HepG2 (cell line): ENCODE data around the gene ZCCHC24. TPM values are rescaled to one million over a fixed set of nuclear protein-coding genes. Genes with fewer than 3 reads are reported as not detected.

Experiments used
- CHD2 ChIP-seq: IDR thresholded peaks from 2 replicates; pipeline ENCODE4 v1.6.1; 2011; ENCODE audit warnings: low read depth, low read length, improper control_type of control experiment
- FOXO1 ChIP-seq: sonication (generic); formaldehyde crosslinking; IDR thresholded peaks from 2 replicates; pipeline ENCODE4 v1.4.0; 2020; ENCODE audit warnings: missing genetic modification reagents
- KDM3A ChIP-seq: IDR thresholded peaks from 2 replicates; pipeline ENCODE4 v1.6.1; 2018; ENCODE audit warnings: low read depth, missing compliant biosample characterization
- MEIS2 ChIP-seq: sonication (generic); formaldehyde crosslinking; IDR thresholded peaks from 2 replicates; pipeline ENCODE4 v1.9.0; 2021; ENCODE audit warnings: mild to moderate bottlenecking, missing genetic modification reagents
- MLLT10 ChIP-seq: sonication (generic); formaldehyde crosslinking; IDR thresholded peaks from 2 replicates; pipeline ENCODE4 v1.4.0; 2020; ENCODE audit warnings: missing genetic modification reagents
- PHB2 ChIP-seq: fragments of 450-650 bp; IDR thresholded peaks from 2 replicates; pipeline ENCODE4 v1.6.1; 2018; ENCODE audit not compliant: partially characterized antibody
- RAD51 ChIP-seq: fragments of 450-650 bp; IDR thresholded peaks from 2 replicates; pipeline ENCODE4 v1.6.1; 2016; ENCODE audit warnings: borderline replicate concordance
- SALL1 ChIP-seq: sonication (generic); formaldehyde crosslinking; IDR thresholded peaks from 2 replicates; pipeline ENCODE4 v1.8.0; 2022; ENCODE audit warnings: mild to moderate bottlenecking, missing genetic modification reagents
- ZBTB3 ChIP-seq: sonication (generic); formaldehyde crosslinking; IDR thresholded peaks from 2 replicates; pipeline ENCODE4 v1.4.0; 2020; ENCODE audit warnings: low read depth, mild to moderate bottlenecking, moderate library complexity, missing genetic modification reagents, borderline replicate concordance
- ZNF674 ChIP-seq: sonication (generic); formaldehyde crosslinking; IDR thresholded peaks from 2 replicates; pipeline ENCODE4 v1.5.0; 2020; ENCODE audit warnings: low read depth, mild to moderate bottlenecking, missing genetic modification reagents
- ZNF879 ChIP-seq: sonication (generic); formaldehyde crosslinking; IDR thresholded peaks from 2 replicates; pipeline ENCODE4 v1.8.1; 2023; ENCODE audit warnings: missing genetic modification reagents
- ZSCAN20 ChIP-seq: sonication (generic); formaldehyde crosslinking; IDR thresholded peaks from 2 replicates; pipeline ENCODE4 v1.4.0; 2020; ENCODE audit warnings: missing genetic modification reagents, mild to moderate bottlenecking, borderline replicate concordance
- polyA plus RNA-seq, 8 experiments: library from polyadenylated mRNA; depleted of rRNA in 3 of 8; stranded (reverse) in 7 of 8; unstranded in 1 of 8; fragments of >200 nt; fragmentation: Illumina TruSeq in 4 of 8; extraction: Trizol in 4 of 8; gene quantifications; 2 replicates each; pipeline versions ENCODE4 v1.2.1 to v1.2.3, GENCODE V29; 2011 to 2016; ENCODE audit warnings: low read depth in 4 of 8, missing spikeins in 1 of 8, mixed read lengths in 1 of 8; ENCODE audit not compliant: insufficient read depth in 1 of 8
- total RNA-seq, 5 experiments: library from RNA; depleted of rRNA; stranded (reverse); fragments of >200 nt; fragmentation: Illumina TruSeq; extraction: Trizol; gene quantifications; 2 replicates each; pipeline ENCODE4 v1.2.3, GENCODE V29; 2016; ENCODE audit warnings: low read depth in 1 of 5
- TF ChIP-seq, protein P1 (sequence below): sonication (generic); formaldehyde crosslinking; IDR thresholded peaks from 2 replicates; pipeline ENCODE4 v1.8.0; 2022; ENCODE audit warnings: missing genetic modification reagents, mild to moderate bottlenecking, moderate library complexity, borderline replicate concordance
- TF ChIP-seq, protein P2 (sequence below): sonication (generic); formaldehyde crosslinking; IDR thresholded peaks from 2 replicates; pipeline ENCODE4 v1.4.0; 2020; ENCODE audit warnings: mild to moderate bottlenecking, missing genetic modification reagents
- TF ChIP-seq, protein P3 (sequence below): sonication (generic); formaldehyde crosslinking; IDR thresholded peaks from 2 replicates; pipeline ENCODE4 v1.9.0; 2021; ENCODE audit warnings: missing genetic modification reagents, mild to moderate bottlenecking, borderline replicate concordance
- TF ChIP-seq, protein P4 (sequence below): fragments of 450-650 bp; IDR thresholded peaks from 2 replicates; pipeline ENCODE4 v1.6.1; 2017; ENCODE audit warnings: mild to moderate bottlenecking
- TF ChIP-seq, protein P5 (sequence below): sonication (generic); formaldehyde crosslinking; IDR thresholded peaks from 2 replicates; pipeline ENCODE4 v1.4.0; 2020; ENCODE audit warnings: missing genetic modification reagents, mild to moderate bottlenecking, borderline replicate concordance

Gene ZCCHC24
- total and polyA plus RNA-seq, 2 of the 13 experiments (the other 11 are each of a cell fraction or from before 2014, with no cell fraction given) = 3.1 to 7.9 TPM

DNA sequence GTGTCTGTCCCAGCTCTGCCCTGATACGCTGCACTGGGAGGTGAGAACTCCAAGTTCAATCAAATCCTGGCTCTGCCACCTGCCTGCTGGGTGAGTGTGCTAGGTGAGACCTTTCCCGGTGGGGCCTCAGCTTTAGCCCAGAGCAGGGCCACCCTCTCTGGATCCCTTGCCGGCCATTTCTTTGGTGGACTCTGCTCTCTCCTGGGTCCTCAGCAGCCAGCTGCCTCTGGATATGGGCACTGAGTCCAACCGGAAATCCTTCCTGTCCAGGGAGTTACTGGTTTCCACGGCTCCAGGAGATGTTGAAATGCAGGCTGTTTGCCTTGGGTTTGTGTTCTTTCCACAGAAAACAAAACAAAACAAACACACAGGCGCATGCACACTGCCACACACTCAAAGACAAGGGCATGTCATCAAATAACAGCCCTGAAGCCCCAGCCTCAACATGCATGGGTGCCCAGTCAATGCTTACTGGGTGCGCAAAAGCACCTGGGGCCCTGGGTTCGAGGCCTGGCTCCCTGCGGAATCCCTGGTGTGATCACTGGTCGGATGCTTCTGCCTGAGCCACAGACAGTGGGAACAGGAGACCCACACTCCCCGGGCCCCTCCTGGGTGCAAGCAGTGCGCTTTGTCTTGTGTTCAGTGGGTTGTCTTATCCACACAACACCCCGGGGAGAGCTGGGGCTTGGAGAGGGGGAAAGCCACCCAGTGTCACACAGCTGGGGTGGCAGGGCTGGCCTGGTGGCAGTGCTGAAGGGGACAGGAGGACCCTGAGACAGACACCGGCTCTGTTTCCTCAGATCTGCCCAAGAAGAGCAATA, 65.1 kb downstream of the ZCCHC24 start (continued):
- TF ChIP-seq, protein P1, sequence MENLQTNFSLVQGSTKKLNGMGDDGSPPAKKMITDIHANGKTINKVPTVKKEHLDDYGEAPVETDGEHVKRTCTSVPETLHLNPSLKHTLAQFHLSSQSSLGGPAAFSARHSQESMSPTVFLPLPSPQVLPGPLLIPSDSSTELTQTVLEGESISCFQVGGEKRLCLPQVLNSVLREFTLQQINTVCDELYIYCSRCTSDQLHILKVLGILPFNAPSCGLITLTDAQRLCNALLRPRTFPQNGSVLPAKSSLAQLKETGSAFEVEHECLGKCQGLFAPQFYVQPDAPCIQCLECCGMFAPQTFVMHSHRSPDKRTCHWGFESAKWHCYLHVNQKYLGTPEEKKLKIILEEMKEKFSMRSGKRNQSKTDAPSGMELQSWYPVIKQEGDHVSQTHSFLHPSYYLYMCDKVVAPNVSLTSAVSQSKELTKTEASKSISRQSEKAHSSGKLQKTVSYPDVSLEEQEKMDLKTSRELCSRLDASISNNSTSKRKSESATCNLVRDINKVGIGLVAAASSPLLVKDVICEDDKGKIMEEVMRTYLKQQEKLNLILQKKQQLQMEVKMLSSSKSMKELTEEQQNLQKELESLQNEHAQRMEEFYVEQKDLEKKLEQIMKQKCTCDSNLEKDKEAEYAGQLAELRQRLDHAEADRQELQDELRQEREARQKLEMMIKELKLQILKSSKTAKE (CRISPR knock-in tag) = peak; percentile 52; the same call in 1 of the 2 replicates
- TF ChIP-seq, protein P2, sequence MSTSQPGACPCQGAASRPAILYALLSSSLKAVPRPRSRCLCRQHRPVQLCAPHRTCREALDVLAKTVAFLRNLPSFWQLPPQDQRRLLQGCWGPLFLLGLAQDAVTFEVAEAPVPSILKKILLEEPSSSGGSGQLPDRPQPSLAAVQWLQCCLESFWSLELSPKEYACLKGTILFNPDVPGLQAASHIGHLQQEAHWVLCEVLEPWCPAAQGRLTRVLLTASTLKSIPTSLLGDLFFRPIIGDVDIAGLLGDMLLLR = no peak
- TF ChIP-seq SALL1 (CRISPR knock-in tag) (peak; percentile 90), MLLT10 (CRISPR knock-in tag) (no peak), ZSCAN20 (CRISPR knock-in tag) (no peak), KDM3A (CRISPR knock-in tag) (no peak), RAD51 (no peak), FOXO1 (CRISPR knock-in tag) (peak; percentile 93), MEIS2 (0 out of 2 replicates have a peak, but pooled peaks have one; percentile 24), PHB2 (no peak), ZBTB3 (CRISPR knock-in tag) (peak; percentile 78; the same call in 1 of the 2 replicates), CHD2 (no peak), ZNF674 (no peak), ZNF879 (0 out of 2 replicates have a peak, but pooled peaks have one; percentile 18)
- TF ChIP-seq, protein P3, sequence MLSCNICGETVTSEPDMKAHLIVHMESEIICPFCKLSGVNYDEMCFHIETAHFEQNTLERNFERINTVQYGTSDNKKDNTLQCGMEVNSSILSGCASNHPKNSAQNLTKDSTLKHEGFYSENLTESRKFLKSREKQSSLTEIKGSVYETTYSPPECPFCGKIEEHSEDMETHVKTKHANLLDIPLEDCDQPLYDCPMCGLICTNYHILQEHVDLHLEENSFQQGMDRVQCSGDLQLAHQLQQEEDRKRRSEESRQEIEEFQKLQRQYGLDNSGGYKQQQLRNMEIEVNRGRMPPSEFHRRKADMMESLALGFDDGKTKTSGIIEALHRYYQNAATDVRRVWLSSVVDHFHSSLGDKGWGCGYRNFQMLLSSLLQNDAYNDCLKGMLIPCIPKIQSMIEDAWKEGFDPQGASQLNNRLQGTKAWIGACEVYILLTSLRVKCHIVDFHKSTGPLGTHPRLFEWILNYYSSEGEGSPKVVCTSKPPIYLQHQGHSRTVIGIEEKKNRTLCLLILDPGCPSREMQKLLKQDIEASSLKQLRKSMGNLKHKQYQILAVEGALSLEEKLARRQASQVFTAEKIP (CRISPR knock-in tag) = no peak
- TF ChIP-seq, protein P4, sequence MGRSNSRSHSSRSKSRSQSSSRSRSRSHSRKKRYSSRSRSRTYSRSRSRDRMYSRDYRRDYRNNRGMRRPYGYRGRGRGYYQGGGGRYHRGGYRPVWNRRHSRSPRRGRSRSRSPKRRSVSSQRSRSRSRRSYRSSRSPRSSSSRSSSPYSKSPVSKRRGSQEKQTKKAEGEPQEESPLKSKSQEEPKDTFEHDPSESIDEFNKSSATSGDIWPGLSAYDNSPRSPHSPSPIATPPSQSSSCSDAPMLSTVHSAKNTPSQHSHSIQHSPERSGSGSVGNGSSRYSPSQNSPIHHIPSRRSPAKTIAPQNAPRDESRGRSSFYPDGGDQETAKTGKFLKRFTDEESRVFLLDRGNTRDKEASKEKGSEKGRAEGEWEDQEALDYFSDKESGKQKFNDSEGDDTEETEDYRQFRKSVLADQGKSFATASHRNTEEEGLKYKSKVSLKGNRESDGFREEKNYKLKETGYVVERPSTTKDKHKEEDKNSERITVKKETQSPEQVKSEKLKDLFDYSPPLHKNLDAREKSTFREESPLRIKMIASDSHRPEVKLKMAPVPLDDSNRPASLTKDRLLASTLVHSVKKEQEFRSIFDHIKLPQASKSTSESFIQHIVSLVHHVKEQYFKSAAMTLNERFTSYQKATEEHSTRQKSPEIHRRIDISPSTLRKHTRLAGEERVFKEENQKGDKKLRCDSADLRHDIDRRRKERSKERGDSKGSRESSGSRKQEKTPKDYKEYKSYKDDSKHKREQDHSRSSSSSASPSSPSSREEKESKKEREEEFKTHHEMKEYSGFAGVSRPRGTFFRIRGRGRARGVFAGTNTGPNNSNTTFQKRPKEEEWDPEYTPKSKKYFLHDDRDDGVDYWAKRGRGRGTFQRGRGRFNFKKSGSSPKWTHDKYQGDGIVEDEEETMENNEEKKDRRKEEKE = no peak
- TF ChIP-seq, protein P5, sequence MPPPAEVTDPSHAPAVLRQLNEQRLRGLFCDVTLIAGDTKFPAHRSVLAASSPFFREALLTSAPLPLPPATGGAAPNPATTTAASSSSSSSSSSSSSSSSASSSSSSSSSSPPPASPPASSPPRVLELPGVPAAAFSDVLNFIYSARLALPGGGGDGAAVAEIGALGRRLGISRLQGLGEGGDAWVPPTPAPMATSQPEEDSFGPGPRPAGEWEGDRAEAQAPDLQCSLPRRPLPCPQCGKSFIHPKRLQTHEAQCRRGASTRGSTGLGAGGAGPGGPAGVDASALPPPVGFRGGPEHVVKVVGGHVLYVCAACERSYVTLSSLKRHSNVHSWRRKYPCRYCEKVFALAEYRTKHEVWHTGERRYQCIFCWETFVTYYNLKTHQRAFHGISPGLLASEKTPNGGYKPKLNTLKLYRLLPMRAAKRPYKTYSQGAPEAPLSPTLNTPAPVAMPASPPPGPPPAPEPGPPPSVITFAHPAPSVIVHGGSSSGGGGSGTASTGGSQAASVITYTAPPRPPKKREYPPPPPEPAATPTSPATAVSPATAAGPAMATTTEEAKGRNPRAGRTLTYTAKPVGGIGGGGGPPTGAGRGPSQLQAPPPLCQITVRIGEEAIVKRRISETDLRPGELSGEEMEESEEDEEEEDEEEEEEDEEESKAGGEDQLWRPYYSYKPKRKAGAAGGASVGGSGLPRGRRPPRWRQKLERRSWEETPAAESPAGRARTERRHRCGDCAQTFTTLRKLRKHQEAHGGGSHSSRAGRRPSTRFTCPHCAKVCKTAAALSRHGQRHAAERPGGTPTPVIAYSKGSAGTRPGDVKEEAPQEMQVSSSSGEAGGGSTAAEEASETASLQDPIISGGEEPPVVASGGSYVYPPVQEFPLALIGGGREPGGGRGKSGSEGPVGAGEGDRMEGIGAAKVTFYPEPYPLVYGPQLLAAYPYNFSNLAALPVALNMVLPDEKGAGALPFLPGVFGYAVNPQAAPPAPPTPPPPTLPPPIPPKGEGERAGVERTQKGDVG = no peak
